Small intestine (tissue), 7 donors: ENCODE measurements around the gene MAP7. TPM values are rescaled to one million over a fixed set of nuclear protein-coding genes. Genes with fewer than 3 reads are reported as not detected.
A peak's percentile ranks its signal among the peaks of the same experiment; 100 is the strongest.

Experiments used
- DNase-seq, 2 donors: peaks; one replicate each; pipeline versions ENCODE4 v3.0.0 to v3.0.0-alpha.2; 2013
- FAIRE-seq: peaks from 2 replicates; lab custom pipeline; 2012; peaks lifted over from hg19 to GRCh38; lab: Jason Lieb, UNC
- H3K27ac ChIP-seq, 3 donors: one replicate each; pipeline ENCODE4 v1.5.1; 2013; ENCODE audit warnings: low read length in 2 of 3, mild to moderate bottlenecking in 2 of 3, control low read depth in 1 of 3, inconsistent platforms in 1 of 3, low read depth in 1 of 3, moderate library complexity in 1 of 3
- H3K27me3 ChIP-seq, 3 donors: one replicate each; pipeline ENCODE4 v1.6.1; 2013; ENCODE audit warnings: low read length in 3 of 3, inconsistent platforms in 1 of 3; ENCODE audit not compliant: control insufficient read depth in 3 of 3, insufficient read depth in 3 of 3
- H3K36me3 ChIP-seq, 3 donors: one replicate each; pipeline ENCODE4 v1.6.1; 2013; ENCODE audit warnings: low read length in 3 of 3, inconsistent platforms in 1 of 3, low read depth in 1 of 3, mild to moderate bottlenecking in 1 of 3, moderate library complexity in 1 of 3; ENCODE audit not compliant: control insufficient read depth in 3 of 3, insufficient read depth in 2 of 3
- H3K4me1 ChIP-seq, 3 donors: one replicate each; pipeline ENCODE4 v1.6.1; 2013; ENCODE audit warnings: low read length in 2 of 3, inconsistent platforms in 1 of 3, low read depth in 1 of 3, mild to moderate bottlenecking in 1 of 3, moderate library complexity in 1 of 3; ENCODE audit not compliant: control insufficient read depth in 3 of 3, insufficient read depth in 2 of 3
- H3K4me3 ChIP-seq, 3 donors: one replicate each; pipeline ENCODE4 v1.5.1; 2013; ENCODE audit warnings: low read length in 3 of 3, control low read depth in 1 of 3, inconsistent platforms in 1 of 3, low read depth in 1 of 3, mild to moderate bottlenecking in 1 of 3, moderate library complexity in 1 of 3
- H3K9me3 ChIP-seq, 2 donors: one replicate each; pipeline ENCODE4 v1.6.1; 2013; ENCODE audit warnings: low read depth in 1 of 2, low read length in 1 of 2; ENCODE audit not compliant: control insufficient read depth in 2 of 2, insufficient read depth in 1 of 2
- WGBS, 3 donors: extraction: QIAGEN DNeasy Blood & Tissue Kit; methylation state at CpG; one replicate each; pipeline ENCODE4 v1.1.7; 2013; 5-methylcytosine and 5-hydroxymethylcytosine counted together
- polyA plus RNA-seq, 4 donors: library from polyadenylated mRNA; stranded (reverse) in 3 of 4; unstranded in 1 of 4; fragments of 200-250 nt in 3 of 4; fragments of 120-200 nt in 1 of 4; gene quantifications; one replicate each; pipeline versions ENCODE4 v1.2.1 to v1.2.3, GENCODE V29; 2013
- donor health status: healthy with polysubstance abuse.
- donor health status: control.
- donor health status: control.
- donor health status: Bipolar disorder and iron deficiency.
- donor health status: healthy.

MAP7 gene
- polyA plus RNA-seq, 4 donors = 18.3 to 45.6 (median 21.4) TPM

- Histone ChIP-seq H3K27me3 (no peaks in the 10 kb centered on the region), H3K4me3 (no peak overlapping the region), H3K4me1 (no peaks in the 10 kb centered on the region), H3K36me3 (peaks cover 0 to 5% (median 0%) of the 10 kb centered on the region in 3 donors), H3K27ac (no peak overlapping the region), H3K9me3 (no peaks in the 10 kb centered on the region)
- FAIRE-seq (no peak), DNase-seq (no peak)
- 89 to 90% (median 90%) methylated on average over 3 of the region's 3 CpGs for WGBS, 3 donors
Observed at GRCh38 chr6:136534268-136534667, 16.0 kb downstream of the MAP7 start.

- WGBS, 3 donors = 55 to 72% (median 58%) methylated on average over 5 of the region's 5 CpGs
- Histone ChIP-seq H3K4me3 (no peak overlapping the region), H3K4me1 (no peaks in the 10 kb centered on the region), H3K27me3 (no peaks in the 10 kb centered on the region), H3K9me3 (no peaks in the 10 kb centered on the region), H3K27ac (no peak overlapping the region), H3K36me3 (peaks cover 0 to 5% (median 0%) of the 10 kb centered on the region in 3 donors)
- FAIRE-seq (no peak), DNase-seq (no peak)
Observed at GRCh38 chr6:136533487-136533886, 16.7 kb downstream of the MAP7 start.

GRCh38 chr6:136532030-136532429, 18.2 kb downstream of the MAP7 start:
- no peak overlapping the region for H3K27ac ChIP-seq
- no peak for DNase-seq

GRCh38 chr6:136529710-136530109, 20.5 kb downstream of the MAP7 start:
- Histone ChIP-seq H3K4me3 (no peak overlapping the region), H3K27ac (no peak overlapping the region), H3K27me3 (no peaks in the 10 kb centered on the region), H3K36me3 (peaks cover 0 to 5% (median 1%) of the 10 kb centered on the region in 3 donors), H3K9me3 (no peaks in the 10 kb centered on the region), H3K4me1 (peaks cover 0 to 2% (median 0%) of the 10 kb centered on the region in 3 donors)
- no peak for DNase-seq
- no peak for FAIRE-seq
- 87 to 98% (median 89%) methylated on average over 3 of the region's 3 CpGs for WGBS, 3 donors

More at GRCh38 chr6:136532030-136532429, 18.2 kb downstream of the MAP7 start:
- H3K4me3 ChIP-seq = no peak overlapping the region
- FAIRE-seq = no peak
- H3K36me3 ChIP-seq = peaks cover 0 to 4% (median 0%) of the 10 kb centered on the region in 3 donors
- no peaks in the 10 kb centered on the region for H3K9me3 ChIP-seq
- 80 to 96% (median 93%) methylated on average over 6 of the region's 6 CpGs for WGBS, 3 donors
- no peaks in the 10 kb centered on the region for H3K27me3 ChIP-seq
- H3K4me1 ChIP-seq = no peaks in the 10 kb centered on the region

GRCh38 chr6:136528477-136528876, 21.7 kb downstream of the MAP7 start:
- Histone ChIP-seq H3K27me3 (no peaks in the 10 kb centered on the region), H3K36me3 (peaks cover 0 to 5% (median 1%) of the 10 kb centered on the region in 3 donors), H3K4me1 (peaks cover 0 to 2% (median 0%) of the 10 kb centered on the region in 3 donors), H3K27ac (no peak overlapping the region), H3K4me3 (no peak overlapping the region), H3K9me3 (no peaks in the 10 kb centered on the region)
- FAIRE-seq (no peak), DNase-seq (no peak)
- 76 to 83% (median 81%) methylated on average over 1 of the region's 1 CpG for WGBS, 3 donors

- H3K27ac ChIP-seq = no peak overlapping the region
- H3K36me3 ChIP-seq = peaks cover 0 to 5% (median 1%) of the 10 kb centered on the region in 3 donors
- WGBS, 3 donors = 79 to 92% (median 84%) methylated on average over 6 of the region's 6 CpGs
- no peak overlapping the region for H3K4me3 ChIP-seq
- DNase-seq (no peak), FAIRE-seq (no peak)
- H3K27me3 ChIP-seq = no peaks in the 10 kb centered on the region
- H3K4me1 ChIP-seq = peaks cover 0 to 2% (median 0%) of the 10 kb centered on the region in 3 donors
- H3K9me3 ChIP-seq = no peaks in the 10 kb centered on the region
Observed at GRCh38 chr6:136527831-136528230, 22.4 kb downstream of the MAP7 start.

GRCh38 chr6:136526937-136527336, 23.3 kb downstream of the MAP7 start:
- FAIRE-seq (no peak), DNase-seq (no peak)
- Histone ChIP-seq H3K27ac (no peak overlapping the region), H3K27me3 (no peaks in the 10 kb centered on the region), H3K4me1 (peaks cover 0 to 2% (median 0%) of the 10 kb centered on the region in 3 donors), H3K9me3 (no peaks in the 10 kb centered on the region), H3K4me3 (no peak overlapping the region), H3K36me3 (peaks cover 0 to 8% (median 1%) of the 10 kb centered on the region in 3 donors)
- 50 to 73% (median 61%) methylated on average over 4 of the region's 4 CpGs for WGBS, 3 donors

- WGBS, 3 donors = 41 to 81% (median 69%) methylated on average over 16 of the region's 16 CpGs
- no peak for FAIRE-seq
- Histone ChIP-seq H3K27ac (no peak overlapping the region), H3K4me3 (no peak overlapping the region), H3K4me1 (peaks cover 0 to 2% (median 0%) of the 10 kb centered on the region in 3 donors), H3K9me3 (no peaks in the 10 kb centered on the region), H3K36me3 (peaks cover 0 to 8% (median 1%) of the 10 kb centered on the region in 3 donors), H3K27me3 (no peaks in the 10 kb centered on the region)
- peak in 1 of 2 donors; percentile 48 for DNase-seq
Observed at GRCh38 chr6:136526196-136526930, 23.9 kb downstream of the MAP7 start.
